Measurements from ENCODE around the gene FGFRL1.
A peak's percentile ranks its signal among the peaks of the same experiment; 100 is the strongest.

Gene FGFRL1

DNA sequence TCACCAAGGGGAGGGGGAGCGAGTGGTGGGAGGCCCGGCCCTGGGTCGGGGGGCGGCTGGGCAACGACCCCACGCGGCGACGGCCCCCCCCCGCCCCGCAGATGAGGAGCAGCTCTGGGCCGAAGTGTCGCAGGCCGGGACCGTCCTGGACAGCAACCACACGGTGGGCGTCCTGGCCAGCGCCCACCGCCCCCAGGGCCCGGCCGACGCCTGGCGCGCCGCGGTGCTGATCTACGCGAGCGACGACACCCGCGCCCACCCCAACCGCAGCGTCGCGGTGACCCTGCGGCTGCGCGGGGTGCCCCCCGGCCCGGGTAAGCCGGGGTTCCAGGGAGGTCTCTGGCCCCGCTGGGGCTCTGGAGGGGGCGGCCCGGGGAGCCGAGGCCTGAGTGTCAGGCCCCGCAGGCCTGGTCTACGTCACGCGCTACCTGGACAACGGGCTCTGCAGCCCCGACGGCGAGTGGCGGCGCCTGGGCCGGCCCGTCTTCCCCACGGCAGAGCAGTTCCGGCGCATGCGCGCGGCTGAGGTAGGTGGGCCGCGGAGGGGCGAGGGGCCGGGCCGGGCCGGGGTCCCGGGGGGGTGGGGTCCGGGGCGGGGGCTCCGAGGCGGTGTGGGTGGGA lies 8.7 kb upstream of the FGFRL1 start:
- no peak for DNase-seq (ENCODE audit: low read depth)
- no peak overlapping the region for H3K4me3 ChIP-seq (ENCODE audit: low read depth, low read length)

- no peak for DNase-seq (ENCODE audit: low read depth)
- no peak overlapping the region for H3K4me3 ChIP-seq (ENCODE audit: low read depth, low read length)
Observed at GRCh38 chr4:1003271-1004070, 8.0 kb upstream of the FGFRL1 start.

GRCh38 chr4:1004071-1004418 lies 7.4 kb upstream of the FGFRL1 start:
- no peak overlapping the region for H3K4me3 ChIP-seq (ENCODE audit: low read depth, low read length)
- no peak for DNase-seq (ENCODE audit: low read depth)

GRCh38 chr4:1004557-1005485 lies 6.6 kb upstream of the FGFRL1 start:
- no peak overlapping the region for H3K4me3 ChIP-seq (ENCODE audit: low read depth, low read length)
- DNase-seq (ENCODE audit: low read depth) = no peak

DNA sequence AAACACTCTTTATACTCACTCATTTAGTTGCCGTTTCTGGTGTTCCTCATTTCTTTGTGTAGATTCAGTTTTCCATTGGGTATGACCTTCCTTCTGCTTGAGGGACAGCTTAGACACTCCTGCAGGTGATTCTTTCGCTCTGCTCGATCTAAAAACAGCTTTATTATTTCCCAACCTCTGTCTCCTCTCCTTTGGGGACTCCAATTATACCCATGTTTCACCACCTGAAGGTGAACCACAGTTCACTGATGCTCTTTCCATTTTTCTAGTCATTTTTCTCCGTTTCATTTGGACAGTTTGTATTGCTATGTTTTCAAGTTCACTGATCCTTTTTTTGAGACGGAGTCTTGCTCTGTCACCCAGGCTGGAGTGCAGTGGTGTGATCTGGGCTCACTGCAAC lies 4.6 kb upstream of the FGFRL1 start:
- no peak for DNase-seq (ENCODE audit: low read depth)
- H3K4me3 ChIP-seq (ENCODE audit: low read depth, low read length) = no peak overlapping the region

DNA sequence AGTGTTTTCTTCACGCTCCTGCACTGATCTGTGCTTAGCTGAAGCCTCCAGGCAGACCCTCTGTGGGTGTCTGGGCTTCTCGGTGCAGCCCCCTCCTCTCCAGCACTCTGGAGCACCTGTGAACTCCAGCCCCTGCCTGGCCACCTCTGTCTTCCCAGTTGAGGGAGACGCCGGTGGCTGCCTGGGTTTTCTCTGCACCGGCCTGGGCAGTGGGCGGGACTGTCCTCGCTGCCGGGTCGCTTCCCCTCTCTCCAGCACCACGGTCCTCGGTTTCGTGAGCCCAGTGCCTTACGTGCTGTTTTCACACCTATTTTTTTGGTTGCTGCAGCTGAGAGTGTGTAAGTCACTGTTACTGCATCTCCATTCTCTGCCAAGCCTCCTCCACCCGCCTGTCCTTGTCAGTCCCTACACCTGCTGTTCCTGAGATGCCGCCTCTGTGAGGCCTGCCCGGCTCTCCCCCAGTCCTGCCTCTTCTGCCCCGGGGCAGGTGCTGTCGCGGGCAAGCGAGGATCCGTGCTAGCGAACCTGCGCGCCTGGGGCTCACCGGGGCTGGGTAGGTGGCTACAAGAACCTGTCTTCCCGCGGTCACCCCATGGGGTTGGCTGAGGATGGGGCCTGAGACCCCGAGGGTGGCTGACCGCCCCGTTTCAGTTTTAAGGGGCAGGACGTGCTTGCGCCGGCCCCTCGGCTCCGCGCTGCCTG lies 2.4 kb upstream of the FGFRL1 start:
- H3K4me3 ChIP-seq (ENCODE audit: low read depth, low read length) = peak overlapping the region; percentile 66
- DNase-seq (ENCODE audit: low read depth) = no peak

GRCh38 chr4:1009542-1010394 lies 1.7 kb upstream of the FGFRL1 start:
- no peak for DNase-seq (ENCODE audit: low read depth)
- H3K4me3 ChIP-seq (ENCODE audit: low read depth, low read length) = peak overlapping the region; percentile 66

GRCh38 chr4:1010395-1011021 lies 918 bp upstream of the FGFRL1 start:
- peak overlapping the region; percentile 43 for H3K4me3 ChIP-seq (ENCODE audit: low read depth, low read length)
- peak; percentile 68 for DNase-seq (ENCODE audit: low read depth)

- no peak for DNase-seq (ENCODE audit: low read depth)
- H3K4me3 ChIP-seq (ENCODE audit: low read depth, low read length) = no peak overlapping the region
Observed at GRCh38 chr4:1011666-1012033, 224 bp downstream of the FGFRL1 start.

DNA sequence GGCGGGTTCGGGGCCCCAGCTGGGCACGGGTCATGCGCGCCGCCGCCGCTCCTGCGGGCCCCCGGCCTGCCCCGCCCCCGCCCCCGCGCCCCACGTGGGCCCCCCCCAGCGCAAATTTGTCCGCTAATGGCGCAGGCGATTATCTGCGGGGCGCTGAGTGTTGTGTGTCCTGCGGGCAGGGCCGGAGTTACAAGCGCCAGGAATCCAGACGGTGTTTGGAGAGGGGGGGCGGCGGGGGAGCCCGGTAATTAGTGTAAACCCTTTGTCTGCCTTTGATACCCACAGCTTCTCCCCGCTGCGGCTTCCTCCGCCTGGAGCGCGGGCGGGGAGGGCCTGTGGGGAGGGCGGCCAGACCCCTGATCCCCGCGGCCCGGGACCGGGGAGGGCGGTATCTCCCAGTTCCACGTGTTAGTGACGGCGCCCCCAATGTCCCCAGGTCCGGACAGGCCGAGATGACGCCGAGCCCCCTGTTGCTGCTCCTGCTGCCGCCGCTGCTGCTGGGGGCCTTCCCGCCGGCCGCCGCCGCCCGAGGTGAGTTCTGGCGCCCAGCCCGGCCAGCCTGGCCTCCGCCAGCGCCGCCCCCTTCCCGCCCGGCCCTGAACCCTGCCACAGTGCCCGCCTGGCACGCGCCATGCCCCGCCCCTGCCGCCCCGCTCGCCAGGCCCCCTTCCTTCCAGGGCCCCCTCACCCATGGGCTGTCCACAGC lies 761 bp downstream of the FGFRL1 start:
- no peak for DNase-seq (ENCODE audit: low read depth)
- H3K4me3 ChIP-seq (ENCODE audit: low read depth, low read length) = peak overlapping the region; percentile 63

- no peak for DNase-seq (ENCODE audit: low read depth)
- H3K4me3 ChIP-seq (ENCODE audit: low read depth, low read length) = no peak overlapping the region
Observed at GRCh38 chr4:1013225-1014073, 2.0 kb downstream of the FGFRL1 start.

- DNase-seq (ENCODE audit: low read depth) = no peak
- no peak overlapping the region for H3K4me3 ChIP-seq (ENCODE audit: low read depth, low read length)
Observed at GRCh38 chr4:1014291-1015167, 3.1 kb downstream of the FGFRL1 start.

DNA sequence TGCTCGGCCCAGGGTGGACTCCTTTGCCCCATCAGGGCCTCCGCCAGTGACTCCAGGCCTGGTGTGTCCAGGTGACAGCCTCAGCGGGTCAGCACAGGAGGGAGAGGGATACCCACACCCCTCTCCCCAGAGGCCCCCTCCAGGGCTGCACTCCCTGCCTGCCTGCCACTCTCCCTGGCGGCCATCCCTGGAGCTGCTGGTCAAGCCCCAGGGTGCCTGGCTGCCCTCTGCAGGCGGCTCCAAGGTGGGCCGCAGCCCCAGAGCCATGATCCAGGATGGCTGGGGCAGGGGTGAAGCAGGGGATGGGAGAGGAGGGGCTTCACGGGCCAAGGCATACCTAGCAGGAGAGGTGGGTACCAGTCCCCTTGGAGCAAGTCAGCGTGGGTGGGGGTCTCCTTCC lies 3.8 kb downstream of the FGFRL1 start:
- no peak for DNase-seq (ENCODE audit: low read depth)
- no peak overlapping the region for H3K4me3 ChIP-seq (ENCODE audit: low read depth, low read length)

DNA sequence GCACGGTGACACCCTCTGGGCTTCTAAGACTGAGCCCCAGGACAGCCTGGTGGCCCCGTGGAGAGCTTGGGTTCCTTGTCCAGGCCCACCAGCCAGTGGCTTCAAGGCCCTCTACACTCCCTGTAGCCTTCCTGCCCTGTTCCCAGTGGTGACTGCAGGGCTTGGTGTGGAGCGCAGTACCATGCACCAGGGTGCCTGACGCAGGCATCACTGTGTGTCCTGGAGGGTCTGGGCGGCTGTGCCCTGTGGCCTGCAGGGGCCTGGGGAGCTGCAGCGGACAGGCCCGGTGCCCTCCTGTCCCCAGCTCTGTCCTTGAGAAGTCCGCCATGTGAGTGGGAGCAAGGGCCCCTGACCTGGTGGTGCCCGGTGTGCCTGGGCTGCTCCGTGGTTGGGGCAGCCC lies 4.3 kb downstream of the FGFRL1 start:
- no peak overlapping the region for H3K4me3 ChIP-seq (ENCODE audit: low read depth, low read length)
- no peak for DNase-seq (ENCODE audit: low read depth)

- DNase-seq (ENCODE audit: low read depth) = no peak
- H3K4me3 ChIP-seq (ENCODE audit: low read depth, low read length) = no peak overlapping the region
Observed at GRCh38 chr4:1017211-1017610, 5.8 kb downstream of the FGFRL1 start.

DNA sequence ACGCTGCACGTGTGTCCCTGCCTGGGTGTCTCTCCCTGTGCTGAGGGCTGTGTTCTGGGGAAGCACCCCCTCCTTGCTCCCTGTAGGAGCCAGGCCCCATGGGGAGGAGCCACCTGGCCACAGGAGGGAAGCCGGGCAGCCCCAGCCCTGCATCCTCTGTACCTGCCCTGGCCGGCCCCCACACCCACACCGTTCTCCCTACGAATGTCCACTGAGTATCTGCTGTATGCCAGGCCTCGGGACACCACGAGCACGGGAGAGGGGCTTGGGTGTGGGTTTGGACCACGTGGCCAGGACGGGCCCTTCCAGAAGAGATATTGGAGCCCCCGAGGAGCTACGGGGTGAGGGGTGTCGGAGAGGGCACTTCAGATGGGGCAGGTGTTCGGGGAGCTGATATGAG lies 6.3 kb downstream of the FGFRL1 start:
- no peak for DNase-seq (ENCODE audit: low read depth)
- no peak overlapping the region for H3K4me3 ChIP-seq (ENCODE audit: low read depth, low read length)
